K562 (cell line): ENCODE measurements around the gene PDLIM5. TPM values are rescaled to one million over a fixed set of nuclear protein-coding genes. Genes with fewer than 3 reads are reported as not detected.

Source experiments
- ATAC-seq: fragments of 200-7000 bp; cut with Tn5 transposase; 3 replicates; pipeline ENCODE4 v1.9.1; 2020; ENCODE audit warnings: moderate library complexity
- BruUV-seq: library from RNA; stranded (reverse); fragments of 400-500 nt; replicated peaks from 2 replicates; lab custom pipeline; 2021; lab: Mats Ljungman, UMichigan
- CTCF ChIA-PET: fragments of 300-600 bp; formaldehyde crosslinking; extraction: SDS; loops from one replicate; lab custom pipeline; 2021; ENCODE audit warnings: low intra/inter-chr PET ratio; lab: Yijun Ruan, JAX
- POLR2A ChIA-PET: fragments of 300-600, 350-650 bp; sonication (Branson Sonifier 250); formaldehyde crosslinking; extraction: SDS; loops from one replicate; lab custom pipeline; 2021; ENCODE audit warnings: antibody characterized with exemption, inconsistent platforms; lab: Yijun Ruan, JAX
- DNase-seq, 4 experiments: peaks; one replicate each; pipeline versions ENCODE4 v3.0.0 to v3.0.0-alpha.2; 2011 to 2018; ENCODE audit warnings: low spot score in 3 of 4, mixed read lengths in 3 of 4; ENCODE audit errors: extremely low read depth in 1 of 4
- FAIRE-seq: peaks from 2 replicates; lab custom pipeline; 2011; peaks lifted over from hg19 to GRCh38; lab: Jason Lieb, UNC
- H2AFZ ChIP-seq: 2 replicates; pipeline ENCODE4 v1.6.0; 2011; ENCODE audit warnings: low read depth, low read length, control low read depth, inconsistent platforms
- H3K27ac ChIP-seq: fragments of 200-600 bp; 3 replicates; pipeline ENCODE4 v1.8.0; 2011; ENCODE audit warnings: low read depth, mild to moderate bottlenecking, control low read depth, inconsistent platforms, low read length, moderate library complexity, mixed read lengths; ENCODE audit errors: extremely low read depth
- H3K27me3 ChIP-seq, 2 experiments: fragments of 300-600 bp in 1 of 2; 2 replicates in 1 of 2; 3 replicates in 1 of 2; pipeline versions ENCODE4 v1.6.0 to v1.8.0; 2011; ENCODE audit warnings: inconsistent platforms in 2 of 2, low read length in 2 of 2, mild to moderate bottlenecking in 1 of 2, mixed read lengths in 1 of 2, moderate library complexity in 1 of 2; ENCODE audit not compliant: control insufficient read depth in 2 of 2, insufficient read depth in 2 of 2
- H3K36me3 ChIP-seq: fragments of 300-600 bp; 3 replicates; pipeline ENCODE4 v1.8.0; 2011; ENCODE audit warnings: mild to moderate bottlenecking, low read length, inconsistent platforms; ENCODE audit not compliant: control insufficient read depth, insufficient read depth
- H3K4me1 ChIP-seq, 2 experiments: fragments of 200-600 bp in 1 of 2; replicated peaks in 1 of 2; 2 replicates in 1 of 2; 3 replicates in 1 of 2; pipeline versions ENCODE4 v1.5.1 to v1.8.0; 2011; ENCODE audit warnings: inconsistent platforms in 2 of 2, low read length in 2 of 2, mild to moderate bottlenecking in 1 of 2, mixed read lengths in 1 of 2, moderate library complexity in 1 of 2; ENCODE audit not compliant: control insufficient read depth in 2 of 2, insufficient read depth in 2 of 2
- H3K4me2 ChIP-seq: 2 replicates; pipeline ENCODE4 v1.6.1; 2011; ENCODE audit warnings: low read length, control low read depth, inconsistent platforms, mixed read lengths; ENCODE audit not compliant: insufficient read depth
- H3K4me3 ChIP-seq: fragments of 200-600 bp; sonication (generic), shearing (Covaris generic); 2 replicates; pipeline ENCODE4 v1.5.1; 2016; ENCODE audit warnings: control low read depth, inconsistent platforms
- H3K79me2 ChIP-seq: fragments of 200-600 bp; 3 replicates; pipeline ENCODE4 v1.8.0; 2011; ENCODE audit warnings: low read length, inconsistent platforms; ENCODE audit not compliant: control insufficient read depth, insufficient read depth
- H3K9ac ChIP-seq, 2 experiments: 2 replicates each; pipeline versions ENCODE4 v1.6.0 to v1.6.1; 2011; ENCODE audit warnings: low read depth in 2 of 2, low read length in 2 of 2, control low read depth in 1 of 2, inconsistent platforms in 1 of 2, mild to moderate bottlenecking in 1 of 2, mixed read lengths in 1 of 2; ENCODE audit not compliant: insufficient read depth in 1 of 2
- H3K9me1 ChIP-seq: one replicate; pipeline ENCODE4 v1.6.0; 2011; ENCODE audit warnings: inconsistent platforms, mild to moderate bottlenecking, low read length, moderate library complexity; ENCODE audit not compliant: control insufficient read depth, insufficient read depth
- H3K9me3 ChIP-seq: replicated peaks from 2 replicates; pipeline ENCODE4 v1.5.1; 2011; ENCODE audit warnings: low read depth, low read length, inconsistent platforms; ENCODE audit not compliant: control insufficient read depth, insufficient read depth
- H4K20me1 ChIP-seq: replicated peaks from 2 replicates; pipeline ENCODE4 v1.6.1; 2011; ENCODE audit warnings: low read length, inconsistent platforms, mixed read lengths; ENCODE audit not compliant: control insufficient read depth, insufficient read depth
- CCNT2 ChIP-seq: IDR thresholded peaks from 2 replicates; pipeline ENCODE4 v1.6.1; 2011; ENCODE audit warnings: borderline replicate concordance, low read depth, mild to moderate bottlenecking, moderate library complexity, mixed read lengths, low read length; ENCODE audit not compliant: insufficient read length; ENCODE audit errors: extremely low read depth
- CHD7 ChIP-seq: fragments of 200-600 bp; sonication (generic); IDR thresholded peaks from one replicate; pipeline ENCODE4 v1.6.1; 2012; ENCODE audit warnings: mild to moderate bottlenecking, low read depth, low read length, inconsistent platforms
- ETV5 ChIP-seq: sonication (generic); formaldehyde crosslinking; IDR thresholded peaks from 2 replicates; pipeline ENCODE4 v1.4.0; 2020; ENCODE audit warnings: low read depth, mild to moderate bottlenecking, missing genetic modification reagents
- JUNB ChIP-seq: fragments of 450-650 bp; formaldehyde crosslinking; conservative IDR thresholded peaks from 2 replicates; pipeline ENCODE4 v1.4.0; 2020; ENCODE audit warnings: mild to moderate bottlenecking
- MLLT1 ChIP-seq, 2 experiments: fragments of 450-650 bp; IDR thresholded peaks; 2 replicates each; pipeline ENCODE4 v1.6.1; 2016
- TAF9B ChIP-seq: fragments of 450-650 bp; IDR thresholded peaks from 2 replicates; pipeline ENCODE4 v1.6.1; 2018; ENCODE audit warnings: mild to moderate bottlenecking; ENCODE audit not compliant: partially characterized antibody
- VEZF1 ChIP-seq: fragments of 200-800 bp; sonication (Bioruptor generic); IDR thresholded peaks from 2 replicates; pipeline ENCODE4 v1.6.1; 2017; ENCODE audit warnings: missing genetic modification characterization, missing compliant biosample characterization
- WGBS: fragments of 100-300 bp; shearing (Covaris generic); methylation state at CpG from one replicate; pipeline ENCODE4 v1.1.6; 2016; ENCODE audit warnings: low coverage, mixed read lengths; ENCODE audit not compliant: insufficient coverage; ENCODE audit errors: missing lambda C conversion rate; 5-methylcytosine and 5-hydroxymethylcytosine counted together
- in situ Hi-C: fragments of 300-500 bp; cut with MboI; formaldehyde crosslinking; loops from 4 replicates; pipeline ENCODE4 v1.15.0; 2018; ENCODE audit warnings: inconsistent platforms, mixed read lengths
- intact Hi-C: fragments of 100-400 bp; cut with micrococcal nuclease; formaldehyde crosslinking; loops from 2 replicates; pipeline ENCODE4 v1.14.2; 2022
- polyA plus RNA-seq, 8 experiments: library from polyadenylated mRNA; depleted of rRNA in 4 of 8; stranded (reverse) in 5 of 8; unstranded in 3 of 8; fragments of >200 nt; fragmentation: Nextera tagmentation in 2 of 8; fragmentation: Illumina TruSeq in 1 of 8; extraction: Ambion mirVana in 2 of 8; extraction: Trizol in 1 of 8; gene quantifications; 2 replicates each; pipeline versions ENCODE4 v1.2.1 to v1.2.3, GENCODE V29; 2011 to 2014; ENCODE audit warnings: inconsistent platforms in 1 of 8, missing spikeins in 1 of 8
- total RNA-seq, 7 experiments: library from RNA; depleted of rRNA in 6 of 7; stranded (reverse); fragments of >200 nt in 6 of 7; fragmentation: Illumina TruSeq in 2 of 7; extraction: Trizol in 2 of 7; gene quantifications; 2 replicates each; pipeline versions ENCODE4 v1.2.1 to v1.2.3, GENCODE V29; 2011 to 2021; ENCODE audit warnings: low replicate concordance in 1 of 7

The PDLIM5 gene
- total and polyA plus RNA-seq, 9 of the 15 experiments (the other 6 are each of a cell fraction or from before 2014, with no cell fraction given) = 36.9 to 127 (median 62.5) TPM

GRCh38 chr4:94454405-94454804 lies 2.7 kb downstream of the PDLIM5 start:
- Histone ChIP-seq H3K9me3 (no peaks in the 10 kb centered on the region), H3K4me1 (peaks cover 4 to 23% of the 10 kb centered on the region in 2 experiments), H3K36me3 (peaks cover 22% of the 10 kb centered on the region; the same call in 2 of the 3 replicates), H3K9ac (peak overlapping the region; percentile 43 to 73; a peak in 3 of 4 replicates), H3K27ac (peak overlapping the region; percentile 68), H3K27me3 (no peaks in the 10 kb centered on the region), H3K9me1 (no peaks in the 10 kb centered on the region), H2AFZ (no peak overlapping the region), H3K4me3 (peak overlapping the region; percentile 37), H4K20me1 (no peaks in the 10 kb centered on the region), H3K4me2 (peak overlapping the region; percentile 78), H3K79me2 (peaks cover 75% of the 10 kb centered on the region)
- ChIA-PET POLR2A (interaction anchor here (1.1 kb wide), 1 partner anchor 21 kb away, joined by 4 read pairs; no protein-coding TSS in a partner anchor), CTCF (no interaction called here)
- ATAC-seq (peak; percentile 11), DNase-seq (no peak), FAIRE-seq (no peak)
- WGBS = 4% methylated on average over 2 of the region's 2 CpGs
- intact Hi-C loops (loop anchor here (1.0 to 5.0 kb wide), 2 partner anchors 80 to 98 kb away; no protein-coding TSS in a partner anchor), in situ Hi-C loops (no loop called here)
- BruUV-seq = no TSS peak
- TF ChIP-seq CCNT2 (no peak), MLLT1 (IDR thresholded peaks at IDR 0.05) (peak in 1 of 2 experiments; percentile 38; a peak in 1 of 4 replicates), JUNB (CRISPR knock-in tag) (no peak), ETV5 (CRISPR knock-in tag) (no peak), TAF9B (no peak), VEZF1 (CRISPR knock-in tag) (0 out of 2 replicates have a peak, but pooled peaks have one; percentile 2), CHD7 (no peak)
